Fibroblast of gingiva (primary cell): ENCODE data around the gene SMOC1.
A peak's percentile ranks its signal among the peaks of the same experiment; 100 is the strongest.

Experiments used
- DNase-seq: peaks from one replicate; pipeline ENCODE4 v3.0.0-alpha.2; 2011; ENCODE audit warnings: low read depth

The SMOC1 gene

DNA sequence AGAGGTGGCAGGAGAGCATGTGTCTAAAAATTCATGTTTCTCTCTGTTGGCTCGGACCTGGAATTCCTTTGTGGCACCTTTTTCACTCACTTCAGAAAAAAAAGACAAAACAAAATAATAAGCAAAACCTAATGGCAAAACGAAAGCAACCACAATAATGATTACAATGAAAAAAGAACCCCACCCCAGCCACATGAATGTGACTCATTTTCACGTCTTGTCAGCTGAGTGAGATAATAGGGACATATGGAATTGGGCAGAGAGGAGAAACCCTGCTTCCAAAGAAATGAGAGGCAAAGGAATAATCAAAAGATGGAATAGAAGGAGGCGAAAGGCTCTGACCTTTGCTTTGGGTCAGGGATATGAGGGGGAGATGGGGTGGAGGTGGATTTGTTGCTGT, 166.1 kb downstream of the SMOC1 start:
- DNase-seq = no peak

- peak; percentile 40 for DNase-seq
These were observed 166.8 kb downstream of the SMOC1 start for GRCh38 chr14:70045844-70046535.

DNA sequence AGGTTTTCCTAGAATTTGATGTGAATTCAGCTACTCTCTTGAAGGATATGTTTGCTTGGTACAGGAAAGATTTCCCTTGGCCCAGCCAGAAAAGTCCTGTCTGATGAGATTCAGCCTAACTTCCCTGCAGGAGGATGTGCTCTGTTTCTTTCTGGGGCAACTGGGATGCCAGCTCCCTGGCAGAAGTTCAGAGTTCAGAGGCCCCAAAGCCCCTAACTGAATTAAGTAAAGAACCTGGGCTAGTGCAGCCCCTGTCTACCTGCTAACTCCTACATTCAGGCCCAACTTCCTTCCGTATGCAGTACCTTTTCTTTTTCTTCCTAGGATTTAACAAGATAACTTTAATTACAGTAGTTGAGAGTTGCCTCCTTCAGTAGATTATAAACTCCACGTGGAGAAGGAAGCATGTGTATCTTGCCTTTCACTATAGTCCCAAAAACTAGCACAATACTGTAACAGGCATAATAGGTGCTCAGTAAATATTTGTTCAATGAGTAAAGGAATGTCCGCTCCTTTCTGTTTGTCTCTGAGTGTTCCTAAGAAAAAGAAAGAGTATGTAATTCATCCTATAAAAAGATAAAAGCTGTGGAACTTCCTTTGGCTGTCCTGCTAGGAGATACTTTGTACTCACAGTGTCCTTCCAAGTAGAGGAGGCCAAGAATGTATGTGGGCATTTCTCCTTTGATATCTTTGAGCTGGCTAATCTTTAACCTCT, 168.5 kb downstream of the SMOC1 start:
- DNase-seq = no peak

DNA sequence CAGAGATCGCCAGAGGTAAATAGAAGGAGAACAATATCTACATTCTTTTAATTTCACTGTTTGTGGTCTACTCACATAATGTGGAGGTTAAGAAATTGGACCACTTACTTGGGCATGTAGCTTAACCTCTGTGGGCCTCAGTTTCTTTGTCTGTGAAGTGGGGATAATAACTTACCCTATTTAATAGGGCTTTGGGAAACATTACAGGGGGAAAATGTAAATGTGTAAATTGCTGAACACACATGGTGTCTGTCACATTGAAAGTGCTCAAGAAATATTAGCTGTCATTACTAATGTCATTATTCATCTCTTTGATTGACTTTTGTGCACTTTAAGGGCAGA, 169.1 kb downstream of the SMOC1 start:
- DNase-seq = no peak

DNA sequence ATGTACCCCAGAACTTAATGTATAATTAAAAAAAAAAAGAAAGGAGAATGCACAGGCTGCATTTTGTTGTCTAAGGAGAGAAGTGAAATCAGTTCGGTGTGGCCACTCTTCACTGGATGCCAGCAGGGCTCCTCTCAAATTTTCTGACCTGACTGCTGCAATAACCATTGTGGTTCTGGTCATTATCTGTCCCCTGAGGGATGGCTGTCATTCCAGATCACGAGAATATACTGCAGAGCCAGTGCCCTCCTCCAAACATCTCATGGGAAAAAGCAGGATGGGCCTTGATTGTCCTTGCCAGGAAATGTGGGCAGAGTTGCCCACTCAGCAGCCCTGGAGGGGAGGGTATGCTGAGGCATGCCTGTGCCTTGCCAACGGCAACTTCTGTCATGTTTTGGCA, 170.4 kb downstream of the SMOC1 start:
- DNase-seq = no peak

DNA sequence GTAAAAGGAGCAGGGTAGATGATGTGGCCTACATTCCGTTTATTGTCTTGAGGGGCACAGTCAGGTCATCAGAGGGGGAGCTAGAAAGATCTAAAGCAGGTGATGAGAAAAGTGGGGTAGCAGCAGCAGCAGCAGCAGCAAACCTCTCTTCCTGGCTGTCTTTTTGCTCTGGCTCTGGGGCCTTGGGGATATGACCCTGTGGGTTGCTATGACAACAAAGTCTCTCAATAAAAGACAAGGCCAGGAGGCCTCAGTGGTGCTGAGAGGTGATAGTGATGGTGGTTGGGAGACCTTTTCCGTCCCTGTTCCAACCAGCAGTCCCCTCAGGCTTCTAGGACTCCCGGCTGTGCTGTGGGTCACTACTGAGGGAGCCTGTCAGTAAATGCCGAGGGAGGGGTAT, 170.9 kb downstream of the SMOC1 start:
- no peak for DNase-seq

GRCh38 chr14:70052990-70053389, 173.8 kb downstream of the SMOC1 start:
- no peak for DNase-seq

DNA sequence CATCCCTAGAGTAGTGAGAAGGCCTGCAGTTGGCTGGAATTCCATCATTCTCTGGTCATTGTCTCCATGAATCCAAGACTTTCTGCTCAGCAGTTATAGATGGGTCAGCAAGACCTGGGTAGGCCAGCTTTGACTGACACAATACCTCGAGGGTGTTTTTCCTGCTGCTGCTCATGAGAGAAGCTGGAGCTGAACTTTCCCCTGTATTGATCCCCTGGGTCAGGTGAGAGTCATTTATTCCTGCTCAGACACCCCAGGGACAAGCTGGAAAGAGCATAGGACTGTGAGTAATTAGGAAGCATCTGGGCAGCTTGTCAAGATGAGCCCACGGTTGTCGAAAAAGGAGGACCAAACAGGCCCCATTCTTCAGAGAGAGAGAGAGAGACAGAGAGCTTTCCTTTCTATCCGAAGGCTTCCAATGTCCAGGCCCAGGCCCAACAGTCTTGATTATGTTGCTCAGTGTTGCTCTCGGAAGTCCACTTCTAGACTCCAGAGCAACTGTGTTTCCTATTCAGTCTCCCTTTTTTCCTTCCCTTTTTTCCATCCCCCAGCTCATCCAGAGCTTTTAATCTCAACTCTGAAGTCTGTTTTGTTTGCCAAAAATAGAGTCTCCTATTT, 178.4 kb downstream of the SMOC1 start:
- DNase-seq = no peak

DNA sequence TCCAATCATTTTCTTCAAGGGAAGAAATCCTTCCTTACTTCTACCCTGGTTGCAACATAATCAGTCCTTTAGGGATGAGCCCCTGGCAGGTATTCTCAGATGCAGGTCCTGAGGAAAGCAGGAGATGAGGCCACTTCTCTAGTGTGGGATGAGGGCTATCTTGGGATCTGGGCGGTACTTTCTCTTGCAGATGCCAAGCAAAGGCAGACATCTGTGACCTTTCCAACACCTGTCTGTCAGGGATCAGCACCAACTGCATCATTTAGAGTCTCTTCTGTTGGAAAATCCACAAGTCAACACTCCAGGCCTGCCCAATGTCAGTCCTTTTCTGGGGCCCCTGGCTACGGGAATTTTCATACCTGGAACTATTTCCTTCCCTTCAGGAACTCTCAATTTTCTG, 180.3 kb downstream of the SMOC1 start:
- no peak for DNase-seq

DNA sequence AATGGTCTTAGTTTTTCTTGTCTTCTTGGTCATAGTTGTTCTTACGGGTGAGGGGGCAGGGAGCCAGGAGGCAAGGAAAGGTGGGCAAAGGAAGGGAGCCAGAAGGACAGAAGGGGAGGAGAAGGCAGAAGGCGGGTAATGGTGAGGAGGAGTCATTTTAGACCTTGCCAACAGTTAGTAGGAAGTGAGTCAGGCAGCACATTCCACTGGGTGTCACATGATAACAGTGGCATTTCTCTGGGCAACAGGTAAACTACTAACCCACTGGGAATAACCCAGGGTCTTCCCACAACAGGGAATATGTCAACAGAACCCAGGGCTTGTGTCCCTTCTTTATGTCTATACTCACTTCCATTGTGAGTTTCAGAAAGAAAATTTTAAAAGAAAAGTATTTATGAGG, 181.9 kb downstream of the SMOC1 start:
- DNase-seq = no peak

GRCh38 chr14:70064136-70064865, 185.1 kb downstream of the SMOC1 start:
- DNase-seq = no peak

- no peak for DNase-seq
These were observed 188.6 kb downstream of the SMOC1 start for GRCh38 chr14:70067810-70068209.

- DNase-seq = no peak
These were observed 190.0 kb downstream of the SMOC1 start for GRCh38 chr14:70069186-70069585.

GRCh38 chr14:70073924-70074566, 194.8 kb downstream of the SMOC1 start:
- DNase-seq = peak; percentile 34

DNA sequence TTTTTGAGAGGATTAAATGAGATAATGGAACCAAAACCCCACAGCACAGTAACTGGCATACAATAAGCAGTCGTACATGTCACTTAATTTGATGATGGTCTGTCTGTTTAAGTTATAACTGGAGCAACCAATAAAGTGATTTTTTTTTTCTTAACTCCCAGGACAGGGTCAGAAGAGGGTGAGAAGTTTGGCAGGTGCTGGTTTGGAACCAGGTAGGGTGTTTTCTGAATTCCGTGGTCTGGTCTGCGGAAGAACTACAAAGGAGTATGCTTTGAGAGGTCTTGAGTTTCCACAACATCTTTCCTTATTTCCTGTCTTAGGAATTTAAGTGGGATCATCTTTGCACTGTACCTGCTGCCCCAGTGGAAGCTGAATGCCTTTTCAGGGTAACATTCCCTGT, 197.8 kb downstream of the SMOC1 start:
- DNase-seq = no peak

DNA sequence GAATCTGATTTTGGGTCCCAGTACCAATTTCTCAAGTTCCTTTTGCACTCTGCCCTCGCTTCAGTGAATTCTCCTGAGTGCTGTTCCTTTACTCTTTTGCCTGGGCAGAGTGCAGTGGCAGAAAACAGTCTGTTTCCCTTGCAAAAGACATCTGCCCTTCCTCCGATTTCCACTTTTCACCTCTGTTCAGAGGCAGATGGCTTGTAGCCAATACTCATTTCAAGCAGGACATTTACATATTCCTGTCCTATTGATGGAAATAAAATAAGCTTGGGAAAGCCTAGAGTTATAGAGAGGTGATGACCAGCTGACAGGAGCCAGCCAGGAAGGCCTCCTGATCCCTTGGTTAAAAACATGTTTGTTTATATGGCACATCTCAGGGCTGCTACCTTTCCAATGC, 198.5 kb downstream of the SMOC1 start:
- no peak for DNase-seq

DNA sequence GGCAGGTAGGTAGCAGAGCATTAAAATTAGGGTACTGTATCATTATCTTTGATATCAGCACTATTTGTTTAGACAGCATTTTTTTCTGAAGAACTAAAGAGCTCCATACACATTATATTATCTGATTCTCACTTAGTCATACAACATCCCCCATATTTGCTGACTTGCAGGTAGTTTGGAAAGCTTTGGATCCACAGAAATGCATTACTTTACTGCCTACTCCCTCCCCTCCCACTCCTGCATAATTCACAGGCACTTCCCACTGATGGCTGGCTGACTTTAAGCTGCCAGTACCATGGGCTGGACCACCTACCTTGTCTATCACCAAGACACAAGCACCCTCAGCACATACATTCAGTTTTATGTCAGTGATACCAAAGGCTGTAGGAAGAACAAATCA, 199.1 kb downstream of the SMOC1 start:
- DNase-seq = no peak

DNA sequence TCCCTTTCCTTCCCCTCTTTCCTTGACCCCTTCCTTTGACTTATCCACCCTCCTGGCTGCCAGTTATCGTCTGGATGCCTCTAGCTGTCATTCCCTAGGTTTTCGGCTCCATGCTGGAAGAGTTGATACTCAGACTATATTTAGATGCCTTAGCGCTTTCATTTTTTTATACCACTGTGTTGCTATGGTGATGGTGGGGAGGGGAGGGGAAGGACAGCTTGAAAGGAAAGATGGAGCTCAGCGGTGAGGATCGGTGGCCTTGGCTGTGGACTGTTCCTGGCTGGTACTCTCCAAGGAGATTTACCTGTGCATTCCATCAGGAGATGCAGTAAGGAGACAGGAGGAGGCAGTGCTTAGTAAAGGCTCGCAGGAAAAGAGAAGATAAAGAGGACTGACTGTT, 200.9 kb downstream of the SMOC1 start:
- DNase-seq = no peak
